HL-60/S4 (cell line): Measurements from ENCODE around the gene HDAC11.
"Not testable (repeated sequence)": the region's sequence is repeated elsewhere in the genome, so short reads cannot be mapped to it uniquely, and the experiment has no call there.

Experiments used
- in situ Hi-C: fragments of 300-500 bp; cut with MboI; formaldehyde crosslinking; loops from 2 replicates; pipeline ENCODE4 v1.14.3; 2022; ENCODE audit warnings: low sequenced_read_pairs

Gene HDAC11, protein sequence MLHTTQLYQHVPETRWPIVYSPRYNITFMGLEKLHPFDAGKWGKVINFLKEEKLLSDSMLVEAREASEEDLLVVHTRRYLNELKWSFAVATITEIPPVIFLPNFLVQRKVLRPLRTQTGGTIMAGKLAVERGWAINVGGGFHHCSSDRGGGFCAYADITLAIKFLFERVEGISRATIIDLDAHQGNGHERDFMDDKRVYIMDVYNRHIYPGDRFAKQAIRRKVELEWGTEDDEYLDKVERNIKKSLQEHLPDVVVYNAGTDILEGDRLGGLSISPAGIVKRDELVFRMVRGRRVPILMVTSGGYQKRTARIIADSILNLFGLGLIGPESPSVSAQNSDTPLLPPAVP

DNA sequence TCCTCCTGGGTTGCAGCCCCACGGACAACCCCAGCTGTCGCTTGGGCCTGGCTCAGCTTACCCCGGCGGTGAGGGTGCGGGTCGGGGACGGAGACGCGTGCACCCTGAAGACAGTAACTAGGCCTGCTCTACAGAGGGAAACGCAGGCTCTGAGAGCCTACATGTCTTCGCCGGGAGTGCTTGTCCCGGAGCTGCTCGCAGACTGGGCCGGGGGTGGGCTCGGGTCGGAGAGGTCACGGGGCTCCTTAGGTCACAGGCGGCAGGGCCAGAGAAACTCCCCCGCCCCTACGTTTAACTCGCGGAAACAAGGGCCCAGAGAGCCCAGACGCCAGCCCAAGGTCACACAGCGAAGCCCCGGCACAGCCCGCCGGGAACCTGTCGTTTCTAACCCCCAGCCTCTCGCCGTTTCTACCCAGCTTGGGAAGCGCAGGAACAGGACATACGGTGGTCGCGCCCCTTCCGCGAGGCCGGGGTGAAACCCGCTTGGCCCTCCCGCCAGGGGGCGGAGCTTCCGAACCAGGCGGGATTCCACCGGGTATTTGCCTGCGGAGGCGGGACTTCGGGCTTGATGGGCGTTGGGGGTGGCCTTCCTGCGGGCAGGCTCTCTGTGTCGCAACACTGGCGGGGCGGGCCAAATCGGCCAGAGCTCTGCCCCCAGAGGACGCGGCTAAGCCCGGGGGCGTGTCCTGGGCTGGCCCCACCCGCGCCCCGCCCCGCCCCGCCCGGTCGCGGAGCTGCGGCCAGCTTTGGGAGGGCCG lies at the start of gene HDAC11:
Gene HDAC11, plus strand, starts transcription at position 725 of the 758 bp plus-strand sequence. CDS start 42 bp downstream, outside the sequence.
- in situ Hi-C loops, result no loop called here

DNA sequence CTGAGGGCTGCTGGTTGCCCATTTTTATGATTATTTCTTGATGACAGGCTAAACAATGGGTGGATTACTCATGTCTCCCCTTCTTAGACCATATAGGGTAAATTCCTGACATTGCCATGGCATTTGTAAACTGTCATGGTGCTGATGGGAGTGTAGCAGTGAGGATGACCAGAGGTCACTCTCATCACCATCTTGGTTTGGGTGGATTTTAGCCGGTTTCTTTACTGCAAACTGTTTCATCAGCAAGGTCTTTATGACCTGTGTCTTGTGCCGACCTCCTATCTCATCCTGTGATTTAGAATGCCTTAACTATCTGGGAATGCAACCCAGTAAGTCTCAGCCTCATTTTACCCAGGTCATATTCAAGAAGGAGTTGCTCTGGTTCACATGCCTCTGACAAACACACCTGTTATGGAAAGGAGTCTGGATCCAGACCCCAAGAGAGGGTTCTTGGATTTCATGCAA lies 49.7 kb upstream of the HDAC11 start:
- in situ Hi-C loops, result not testable (repeated sequence)

DNA sequence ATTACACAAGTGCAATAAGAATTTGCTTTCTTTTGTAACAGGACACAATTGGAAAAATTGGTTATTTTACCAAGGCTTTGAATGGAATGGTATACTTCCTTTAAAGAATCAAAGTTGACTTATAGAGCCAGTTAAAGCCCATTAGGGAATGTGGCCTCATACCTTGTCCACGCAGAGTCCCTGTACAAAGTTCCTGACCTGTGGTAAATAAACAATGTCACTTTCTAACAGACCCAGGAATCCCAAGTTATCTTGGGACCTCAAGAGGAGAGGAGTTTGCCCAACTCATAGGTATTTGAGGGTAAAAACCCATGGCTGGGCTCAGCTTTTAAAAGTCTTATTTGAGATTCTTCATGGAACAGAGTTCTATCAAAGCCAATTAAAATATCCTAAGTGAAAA lies 48.0 kb upstream of the HDAC11 start:
- in situ Hi-C loops, result no loop called here

DNA sequence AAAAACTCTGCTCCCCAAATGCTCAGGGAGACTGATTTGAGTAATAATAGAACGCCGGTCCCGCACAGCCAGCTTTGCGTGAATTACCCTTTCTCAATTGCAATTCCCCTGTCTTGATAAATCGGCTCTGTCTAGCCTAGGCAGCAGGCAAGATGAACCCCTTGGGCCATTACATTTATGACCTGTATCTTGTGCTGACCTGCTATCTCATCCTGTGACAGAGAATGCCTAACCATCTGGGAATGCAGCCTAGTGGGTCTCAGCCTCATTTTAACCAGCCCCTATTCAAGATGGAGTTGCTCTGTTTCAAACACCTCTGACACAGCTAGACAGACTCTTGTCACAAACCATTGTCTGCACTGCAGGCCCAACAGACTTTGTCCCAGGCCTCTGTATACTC lies 46.2 kb upstream of the HDAC11 start:
- in situ Hi-C loops, result no loop called here

DNA sequence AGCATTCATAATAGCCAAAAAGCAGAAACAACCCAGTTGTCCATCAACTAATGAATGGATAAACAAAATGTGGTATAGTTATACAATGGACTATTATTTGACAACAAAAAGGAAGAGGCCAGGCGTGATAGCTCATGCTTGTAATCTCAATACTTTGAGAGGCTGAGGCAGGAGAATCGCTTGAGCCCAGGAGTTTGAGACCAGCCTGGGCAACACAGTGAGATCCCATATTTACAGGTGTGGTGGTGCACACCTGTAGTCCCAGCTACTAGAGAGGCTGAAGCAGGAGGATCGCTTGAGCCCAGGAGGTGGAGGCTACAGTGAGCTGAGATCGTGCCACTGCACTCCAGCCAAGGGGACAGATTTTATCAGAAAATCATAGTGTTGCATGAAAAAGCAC lies 43.9 kb upstream of the HDAC11 start:
- in situ Hi-C loops, result not testable (repeated sequence)

DNA sequence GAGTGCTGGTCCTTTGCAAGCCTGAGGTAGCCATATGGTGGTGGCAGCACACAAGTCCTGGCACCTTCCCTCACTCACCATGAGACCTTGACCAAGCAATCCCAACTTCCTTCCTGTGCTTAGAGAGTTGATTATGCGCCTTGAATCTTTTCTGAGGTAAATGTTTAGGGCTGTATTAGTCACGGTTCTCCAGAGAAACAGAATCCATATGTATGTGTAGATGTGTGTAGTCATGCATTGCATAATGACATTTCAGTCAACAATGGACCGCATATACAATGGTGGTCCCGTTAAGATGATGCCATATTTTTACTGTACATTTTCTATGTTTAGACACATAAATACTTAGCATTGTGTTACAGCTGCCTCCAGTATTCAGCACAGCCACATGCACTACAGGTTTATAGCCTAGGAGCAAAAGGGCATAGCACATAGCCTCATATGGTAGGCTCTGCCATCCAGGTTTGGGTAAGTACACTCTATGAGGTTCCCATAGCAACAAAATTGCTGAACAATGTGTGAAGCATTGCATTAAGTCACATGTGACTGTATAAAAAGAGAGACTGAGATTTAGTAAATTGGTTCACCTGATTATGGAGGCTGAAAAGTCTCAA lies 39.8 kb upstream of the HDAC11 start:
- in situ Hi-C loops, result no loop called here

DNA sequence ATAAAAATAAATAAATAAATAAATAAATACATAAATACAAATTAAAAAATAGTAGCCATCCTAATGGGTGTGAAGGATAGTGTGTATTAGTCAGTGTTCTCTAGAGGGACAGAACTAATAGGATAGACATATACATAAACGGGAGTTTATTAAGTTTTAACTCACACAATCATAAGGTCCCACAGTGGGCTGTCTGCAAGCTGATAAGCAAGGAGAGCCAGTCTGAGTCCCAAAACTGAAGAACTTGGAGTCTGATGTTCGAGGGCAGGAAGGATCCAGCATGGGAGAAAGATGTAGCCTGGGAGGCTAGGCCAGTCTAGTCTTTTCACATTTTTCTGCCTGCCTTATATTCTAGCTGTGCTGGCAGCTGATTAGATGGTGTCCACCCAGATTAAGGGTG lies 37.2 kb upstream of the HDAC11 start:
- in situ Hi-C loops, result not testable (repeated sequence)

DNA sequence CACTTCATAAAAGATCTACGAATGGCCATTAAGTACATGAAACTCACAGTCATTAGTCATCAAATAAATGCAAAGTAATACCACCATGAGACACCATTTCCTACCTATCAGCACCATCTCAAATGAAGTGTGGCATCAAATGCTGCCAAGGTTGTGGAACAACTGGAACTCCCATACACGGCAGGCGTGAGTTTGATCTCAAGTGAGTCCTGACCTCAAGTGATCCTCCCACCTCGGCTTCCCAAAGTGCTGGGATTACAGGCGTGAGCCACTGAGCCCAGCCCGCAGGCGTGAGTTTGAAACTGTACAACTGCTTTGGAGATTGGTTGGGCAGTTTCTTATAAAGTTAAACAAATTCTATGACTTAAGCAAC lies 28.8 kb upstream of the HDAC11 start:
- in situ Hi-C loops, result loop anchor here (25.0 kb wide), 1 partner anchor 589 kb away; no protein-coding TSS in a partner anchor

DNA sequence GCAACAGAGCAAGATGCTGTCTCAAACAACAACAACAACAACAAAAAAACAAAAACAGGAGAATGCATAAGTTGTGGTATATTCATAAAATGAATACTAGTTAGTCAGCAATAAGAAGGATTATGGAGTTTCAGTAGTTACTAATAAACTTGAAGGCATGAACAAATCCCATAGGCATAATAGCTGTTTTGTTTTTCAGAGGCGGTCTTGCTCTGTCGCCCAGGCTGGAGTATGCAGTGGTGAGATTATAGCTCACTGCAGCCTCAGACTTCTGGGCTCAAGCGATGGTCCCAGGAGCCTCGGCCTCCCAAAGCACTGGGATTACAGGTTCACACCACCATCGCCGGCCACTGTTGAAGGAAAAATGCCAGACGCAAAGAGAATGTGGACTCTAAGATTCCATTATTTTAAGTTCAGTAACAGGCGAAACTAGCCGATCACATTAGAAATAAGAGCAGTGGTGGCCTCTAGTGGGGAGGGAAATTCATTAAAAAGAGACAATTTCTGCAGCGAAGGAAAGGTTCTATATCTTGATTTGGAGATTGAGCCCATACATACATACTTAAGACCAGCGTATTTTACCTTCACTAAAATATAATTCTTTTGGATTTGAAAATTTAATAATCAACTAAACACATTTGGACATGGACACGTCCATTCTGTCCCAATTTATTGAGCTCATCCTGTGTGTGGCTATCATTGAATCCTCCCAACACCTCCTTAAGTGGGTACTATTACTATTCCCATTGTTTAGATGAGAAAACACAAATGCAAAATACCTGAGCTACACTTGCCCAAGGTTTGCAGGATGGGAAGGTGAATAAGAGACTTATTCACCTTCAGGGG lies 27.4 kb upstream of the HDAC11 start:
- in situ Hi-C loops, result loop anchor here (25.0 kb wide), 1 partner anchor 590 kb away; no protein-coding TSS in a partner anchor

DNA sequence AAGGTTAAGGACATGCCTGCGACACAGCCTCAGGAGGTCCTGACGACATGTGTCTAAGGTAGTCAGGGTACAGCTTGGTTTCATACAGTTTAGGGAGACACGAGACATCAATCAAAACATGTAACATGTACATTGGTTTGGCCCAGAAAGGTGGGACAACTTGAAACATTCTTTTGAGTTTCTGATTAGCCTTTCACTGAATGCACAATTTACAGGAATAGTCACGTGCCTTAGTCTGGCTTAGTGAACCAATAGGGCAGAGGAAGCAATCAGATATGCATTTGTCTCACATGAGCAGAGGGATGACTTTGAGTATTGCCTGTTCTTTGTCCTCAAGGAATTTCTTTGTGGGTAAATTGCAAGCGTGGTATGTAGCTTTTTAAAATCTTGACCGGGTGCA lies 24.5 kb upstream of the HDAC11 start:
- in situ Hi-C loops, result loop anchor here (5.0 to 25.0 kb wide), 2 partner anchors 368 to 593 kb away; no protein-coding TSS in a partner anchor

DNA sequence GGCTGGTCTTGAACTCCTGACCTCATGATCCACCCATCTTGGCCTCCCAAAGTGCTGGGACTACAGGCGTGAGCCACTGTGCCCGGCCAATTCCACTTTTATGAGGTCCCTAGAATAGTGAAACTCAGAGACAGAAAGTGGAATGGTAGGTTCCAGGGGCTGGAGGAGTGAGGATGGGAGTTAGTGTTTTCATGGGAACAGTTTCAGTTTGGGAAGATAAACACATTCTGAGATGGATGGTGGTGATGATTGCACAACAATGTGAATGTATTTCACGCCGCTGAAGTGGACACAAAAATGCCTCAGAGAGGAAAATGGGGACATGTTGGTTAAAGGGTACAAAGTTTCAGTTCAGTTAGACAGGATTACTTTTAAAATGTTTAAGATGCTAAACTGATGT lies 22.5 kb upstream of the HDAC11 start:
- in situ Hi-C loops, result loop anchor here (5.0 to 25.0 kb wide), 2 partner anchors 370 to 595 kb away; no protein-coding TSS in a partner anchor

DNA sequence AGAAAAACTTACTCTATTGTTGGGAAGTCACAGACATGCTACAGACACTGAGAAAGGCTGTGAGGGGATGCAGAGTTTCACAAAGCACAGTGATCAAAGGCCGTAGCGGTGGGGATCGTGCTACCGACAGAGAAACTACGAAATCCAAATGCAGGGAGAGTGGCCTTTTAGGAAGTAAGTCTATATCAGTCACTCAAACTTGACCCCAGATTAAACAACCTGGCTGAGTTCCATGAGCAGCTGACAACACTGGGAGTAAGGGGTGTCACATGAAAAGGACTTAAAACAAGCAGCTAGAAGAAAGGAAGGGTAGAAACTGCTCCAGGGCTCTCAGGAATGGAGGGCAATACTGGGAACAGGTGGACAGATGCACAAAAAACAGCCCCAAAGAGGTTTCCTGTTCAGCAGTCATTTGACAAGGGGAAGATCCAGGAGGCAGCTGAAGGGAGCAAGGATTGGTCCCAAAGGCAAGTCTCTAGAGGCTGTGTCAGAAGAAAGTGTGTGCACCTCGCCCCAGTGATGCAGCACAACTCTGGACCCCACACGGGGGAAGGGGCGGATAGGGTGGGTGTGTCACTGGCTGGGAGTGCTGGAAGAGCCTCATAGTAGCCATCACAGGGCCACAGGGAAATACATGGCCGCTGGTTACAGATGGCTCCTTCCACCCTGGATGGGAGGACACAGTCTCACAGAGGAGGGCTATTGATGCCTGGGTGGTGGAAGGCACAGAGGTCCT lies 20.3 kb upstream of the HDAC11 start:
- in situ Hi-C loops, result loop anchor here (5.0 to 25.0 kb wide), 2 partner anchors 372 to 597 kb away; no protein-coding TSS in a partner anchor

DNA sequence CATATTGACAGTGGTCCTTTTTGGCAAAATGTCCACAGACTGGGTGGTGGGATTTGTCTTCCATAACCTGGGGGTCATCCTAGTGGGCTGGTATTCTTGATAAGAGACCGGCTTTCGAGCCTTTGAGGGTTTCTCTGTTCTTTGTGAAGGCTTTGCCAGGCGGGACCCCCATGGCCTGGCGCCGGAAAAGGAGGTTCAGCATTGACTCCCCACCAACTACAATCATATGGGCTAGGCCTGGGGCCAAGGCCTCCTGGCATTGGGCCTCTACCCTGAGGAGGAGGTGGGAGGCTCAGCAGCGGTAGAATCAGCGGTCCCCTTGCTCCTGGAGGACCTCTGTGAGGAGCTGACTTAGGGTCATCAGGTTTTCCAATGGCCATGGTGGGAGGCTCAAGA lies 19.8 kb upstream of the HDAC11 start:
- in situ Hi-C loops, result loop anchor here (25.0 kb wide), 1 partner anchor 598 kb away; no protein-coding TSS in a partner anchor

DNA sequence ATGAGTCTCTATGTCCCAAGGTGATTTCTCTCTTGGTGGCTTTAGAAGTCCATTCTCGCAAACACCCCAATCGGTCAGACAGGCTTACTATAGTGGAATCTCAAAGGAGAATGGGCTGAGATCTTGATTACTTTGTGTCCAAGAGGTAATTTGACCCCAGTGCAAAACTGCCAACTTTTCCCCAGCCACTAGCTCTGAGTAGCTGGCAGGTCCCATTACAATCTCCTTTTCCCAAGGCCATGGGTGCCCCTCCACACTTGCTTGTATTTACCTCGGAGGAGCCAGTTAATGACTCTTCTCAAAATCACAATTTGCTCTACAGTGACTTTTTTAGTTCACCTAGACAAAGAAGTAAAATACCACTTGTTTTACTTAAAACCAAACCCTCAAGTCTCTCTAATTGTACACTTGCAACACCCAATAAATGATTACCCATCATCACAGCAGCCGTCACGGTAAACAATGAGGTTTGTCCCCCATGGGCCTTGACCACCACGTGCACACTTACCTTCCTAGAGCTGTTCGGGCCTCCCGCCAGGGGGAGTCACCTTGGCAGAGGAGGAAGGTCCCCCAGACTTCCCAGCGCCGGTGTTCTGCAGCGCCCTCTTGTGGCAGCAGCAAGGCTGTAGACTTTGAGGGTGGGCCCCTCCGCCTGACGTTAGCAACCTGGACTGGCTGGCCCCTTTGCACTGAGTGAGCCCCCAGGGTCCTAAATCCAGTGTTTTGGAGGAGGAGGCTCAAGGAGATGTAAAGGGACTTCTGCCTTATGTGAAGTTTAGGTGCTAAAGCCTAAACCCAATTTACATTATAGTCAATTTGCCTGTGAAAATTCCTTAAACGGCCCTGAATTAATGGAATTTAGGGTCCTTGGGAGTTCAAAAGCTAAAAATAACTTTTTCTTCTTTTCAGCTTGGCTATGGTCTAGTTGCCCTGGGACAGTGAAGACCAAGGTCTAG lies 18.7 kb upstream of the HDAC11 start:
- in situ Hi-C loops, result loop anchor here (25.0 kb wide), 1 partner anchor 599 kb away; no protein-coding TSS in a partner anchor

DNA sequence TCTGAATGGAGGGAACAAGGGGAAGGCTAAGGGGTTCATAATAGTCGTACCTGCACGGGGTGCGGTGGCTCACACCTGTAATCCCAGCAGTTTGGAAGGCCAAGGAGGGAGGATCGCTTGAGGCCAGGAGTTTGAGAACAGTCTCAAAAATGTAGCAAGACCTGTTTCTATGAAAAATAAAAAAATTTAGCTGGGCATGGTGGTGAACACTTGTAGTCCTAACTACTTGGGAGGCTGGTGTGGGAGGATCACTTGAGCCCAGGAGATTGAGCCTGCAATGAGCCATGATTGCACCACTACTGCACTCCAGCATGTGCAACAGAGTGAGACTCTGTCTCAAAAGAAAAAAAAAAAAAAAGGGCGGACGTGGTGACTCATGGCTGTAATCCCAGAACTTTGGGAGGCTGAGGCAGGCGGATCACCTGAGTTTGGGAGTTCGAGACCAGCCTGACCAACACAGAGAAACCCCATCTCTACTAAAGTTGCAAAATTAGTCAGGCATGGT lies 17.9 kb upstream of the HDAC11 start:
- in situ Hi-C loops, result loop anchor here (25.0 kb wide), 1 partner anchor 600 kb away; no protein-coding TSS in a partner anchor

DNA sequence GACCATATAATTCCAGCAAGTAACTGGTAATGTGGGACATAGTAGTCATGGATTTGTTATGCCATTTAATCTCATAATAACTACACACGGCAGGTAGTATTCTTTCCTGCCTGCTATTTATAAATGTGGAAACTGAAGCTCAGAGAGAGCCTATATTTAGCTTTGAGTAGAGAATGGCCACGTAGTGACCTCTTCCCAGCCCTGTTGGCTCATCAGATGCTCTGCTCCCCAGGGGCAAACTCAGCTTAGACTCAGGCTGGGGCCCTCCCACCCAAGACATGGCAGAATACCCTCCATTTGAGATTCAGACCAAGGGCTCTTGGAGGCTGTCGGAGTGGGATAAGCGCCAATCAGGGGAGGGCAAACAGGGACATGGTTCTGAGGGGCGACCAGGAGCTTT lies 17.3 kb upstream of the HDAC11 start:
- in situ Hi-C loops, result loop anchor here (25.0 kb wide), 1 partner anchor 601 kb away; no protein-coding TSS in a partner anchor

DNA sequence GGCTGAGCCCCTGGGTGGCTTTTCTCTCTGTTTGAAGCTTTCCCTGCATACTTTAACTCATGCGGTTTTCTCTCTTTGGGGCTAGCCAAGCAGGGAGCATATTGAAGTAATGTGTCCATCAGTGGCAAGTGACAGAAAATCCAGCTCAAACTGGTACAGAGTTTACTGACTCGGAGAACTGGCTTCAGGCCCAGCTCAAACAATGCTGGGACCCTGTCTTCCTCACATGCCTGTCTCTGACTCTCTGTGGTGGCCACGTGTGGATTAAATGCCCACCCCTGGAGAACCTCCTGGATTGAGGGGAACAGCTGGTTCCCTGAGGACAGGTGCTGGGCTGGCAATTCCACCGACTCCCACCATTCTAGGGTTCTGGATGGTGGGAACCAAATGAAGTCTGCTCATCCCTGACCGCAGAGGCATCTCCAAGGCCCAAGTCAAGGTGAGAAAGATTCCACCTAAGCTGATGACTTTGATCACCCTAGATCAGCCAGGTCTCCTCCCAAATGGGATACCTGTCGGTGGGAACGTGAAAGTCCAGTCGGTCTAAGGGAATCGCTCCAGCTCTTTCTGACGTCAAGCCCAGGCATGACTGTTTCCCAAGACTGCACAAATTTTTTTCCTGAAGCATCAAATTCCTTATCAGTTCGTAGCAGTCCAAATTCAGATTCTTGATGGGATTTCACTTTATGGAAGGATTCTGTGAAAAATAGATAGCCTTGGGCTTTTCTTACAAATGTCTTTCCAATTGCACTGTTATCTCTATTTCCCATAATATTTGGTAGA lies 16.3 kb upstream of the HDAC11 start:
- in situ Hi-C loops, result loop anchor here (25.0 kb wide), 1 partner anchor 602 kb away; no protein-coding TSS in a partner anchor
